K562 (cell line): ENCODE measurements around the gene RAI1. TPM values are rescaled to one million over a fixed set of nuclear protein-coding genes. Genes with fewer than 3 reads are reported as not detected.

Experiments used
- ATAC-seq: fragments of 200-7000 bp; cut with Tn5 transposase; 3 replicates; pipeline ENCODE4 v1.9.1; 2020; ENCODE audit warnings: moderate library complexity
- BruUV-seq: library from RNA; stranded (reverse); fragments of 400-500 nt; replicated peaks from 2 replicates; lab custom pipeline; 2021; lab: Mats Ljungman, UMichigan
- CTCF ChIA-PET: fragments of 300-600 bp; formaldehyde crosslinking; extraction: SDS; loops from one replicate; lab custom pipeline; 2021; ENCODE audit warnings: low intra/inter-chr PET ratio; lab: Yijun Ruan, JAX
- POLR2A ChIA-PET: fragments of 300-600, 350-650 bp; sonication (Branson Sonifier 250); formaldehyde crosslinking; extraction: SDS; loops from one replicate; lab custom pipeline; 2021; ENCODE audit warnings: antibody characterized with exemption, inconsistent platforms; lab: Yijun Ruan, JAX
- DNase-seq, 4 experiments: peaks; one replicate each; pipeline versions ENCODE4 v3.0.0 to v3.0.0-alpha.2; 2011 to 2018; ENCODE audit warnings: low spot score in 3 of 4, mixed read lengths in 3 of 4; ENCODE audit errors: extremely low read depth in 1 of 4
- FAIRE-seq: peaks from 2 replicates; lab custom pipeline; 2011; peaks lifted over from hg19 to GRCh38; lab: Jason Lieb, UNC
- H2AFZ ChIP-seq: 2 replicates; pipeline ENCODE4 v1.6.0; 2011; ENCODE audit warnings: low read depth, low read length, control low read depth, inconsistent platforms
- H3K27ac ChIP-seq: fragments of 200-600 bp; 3 replicates; pipeline ENCODE4 v1.8.0; 2011; ENCODE audit warnings: low read depth, mild to moderate bottlenecking, control low read depth, inconsistent platforms, low read length, moderate library complexity, mixed read lengths; ENCODE audit errors: extremely low read depth
- H3K27me3 ChIP-seq, 2 experiments: fragments of 300-600 bp in 1 of 2; 2 replicates in 1 of 2; 3 replicates in 1 of 2; pipeline versions ENCODE4 v1.6.0 to v1.8.0; 2011; ENCODE audit warnings: inconsistent platforms in 2 of 2, low read length in 2 of 2, mild to moderate bottlenecking in 1 of 2, mixed read lengths in 1 of 2, moderate library complexity in 1 of 2; ENCODE audit not compliant: control insufficient read depth in 2 of 2, insufficient read depth in 2 of 2
- H3K36me3 ChIP-seq: fragments of 300-600 bp; 3 replicates; pipeline ENCODE4 v1.8.0; 2011; ENCODE audit warnings: mild to moderate bottlenecking, low read length, inconsistent platforms; ENCODE audit not compliant: control insufficient read depth, insufficient read depth
- H3K4me1 ChIP-seq, 2 experiments: fragments of 200-600 bp in 1 of 2; replicated peaks in 1 of 2; 2 replicates in 1 of 2; 3 replicates in 1 of 2; pipeline versions ENCODE4 v1.5.1 to v1.8.0; 2011; ENCODE audit warnings: inconsistent platforms in 2 of 2, low read length in 2 of 2, mild to moderate bottlenecking in 1 of 2, mixed read lengths in 1 of 2, moderate library complexity in 1 of 2; ENCODE audit not compliant: control insufficient read depth in 2 of 2, insufficient read depth in 2 of 2
- H3K4me2 ChIP-seq: 2 replicates; pipeline ENCODE4 v1.6.1; 2011; ENCODE audit warnings: low read length, control low read depth, inconsistent platforms, mixed read lengths; ENCODE audit not compliant: insufficient read depth
- H3K4me3 ChIP-seq: fragments of 200-600 bp; sonication (generic), shearing (Covaris generic); 2 replicates; pipeline ENCODE4 v1.5.1; 2016; ENCODE audit warnings: control low read depth, inconsistent platforms
- H3K79me2 ChIP-seq: fragments of 200-600 bp; 3 replicates; pipeline ENCODE4 v1.8.0; 2011; ENCODE audit warnings: low read length, inconsistent platforms; ENCODE audit not compliant: control insufficient read depth, insufficient read depth
- H3K9ac ChIP-seq, 2 experiments: 2 replicates each; pipeline versions ENCODE4 v1.6.0 to v1.6.1; 2011; ENCODE audit warnings: low read depth in 2 of 2, low read length in 2 of 2, control low read depth in 1 of 2, inconsistent platforms in 1 of 2, mild to moderate bottlenecking in 1 of 2, mixed read lengths in 1 of 2; ENCODE audit not compliant: insufficient read depth in 1 of 2
- H3K9me1 ChIP-seq: one replicate; pipeline ENCODE4 v1.6.0; 2011; ENCODE audit warnings: inconsistent platforms, mild to moderate bottlenecking, low read length, moderate library complexity; ENCODE audit not compliant: control insufficient read depth, insufficient read depth
- H3K9me3 ChIP-seq: replicated peaks from 2 replicates; pipeline ENCODE4 v1.5.1; 2011; ENCODE audit warnings: low read depth, low read length, inconsistent platforms; ENCODE audit not compliant: control insufficient read depth, insufficient read depth
- H4K20me1 ChIP-seq: replicated peaks from 2 replicates; pipeline ENCODE4 v1.6.1; 2011; ENCODE audit warnings: low read length, inconsistent platforms, mixed read lengths; ENCODE audit not compliant: control insufficient read depth, insufficient read depth
- DMBX1 ChIP-seq: fragments of 250-450 bp; sonication (Bioruptor Pico); IDR thresholded peaks from 2 replicates; pipeline ENCODE4 v1.8.0; 2022; ENCODE audit warnings: inconsistent platforms, mild to moderate bottlenecking, moderate library complexity, borderline replicate concordance
- ETV5 ChIP-seq: sonication (generic); formaldehyde crosslinking; IDR thresholded peaks from 2 replicates; pipeline ENCODE4 v1.4.0; 2020; ENCODE audit warnings: low read depth, mild to moderate bottlenecking, missing genetic modification reagents
- HMBOX1 ChIP-seq: sonication (generic); IDR thresholded peaks from 2 replicates; pipeline ENCODE4 v1.6.1; 2016
- KAT7 ChIP-seq: sonication (generic); formaldehyde crosslinking; IDR thresholded peaks from 2 replicates; pipeline ENCODE4 v1.8.0; 2022; ENCODE audit warnings: missing genetic modification reagents, mild to moderate bottlenecking, borderline replicate concordance
- NR3C1 ChIP-seq: sonication (generic); formaldehyde crosslinking; IDR thresholded peaks from 2 replicates; pipeline ENCODE4 v1.8.1; 2022; ENCODE audit warnings: missing genetic modification reagents
- ZNF124 ChIP-seq: sonication (generic); formaldehyde crosslinking; IDR thresholded peaks from 2 replicates; pipeline ENCODE4 v1.8.1; 2022; ENCODE audit warnings: missing genetic modification reagents
- WGBS: fragments of 100-300 bp; shearing (Covaris generic); methylation state at CpG from one replicate; pipeline ENCODE4 v1.1.6; 2016; ENCODE audit warnings: low coverage, mixed read lengths; ENCODE audit not compliant: insufficient coverage; ENCODE audit errors: missing lambda C conversion rate; 5-methylcytosine and 5-hydroxymethylcytosine counted together
- in situ Hi-C: fragments of 300-500 bp; cut with MboI; formaldehyde crosslinking; loops from 4 replicates; pipeline ENCODE4 v1.15.0; 2018; ENCODE audit warnings: inconsistent platforms, mixed read lengths
- intact Hi-C: fragments of 100-400 bp; cut with micrococcal nuclease; formaldehyde crosslinking; loops from 2 replicates; pipeline ENCODE4 v1.14.2; 2022
- polyA plus RNA-seq, 8 experiments: library from polyadenylated mRNA; depleted of rRNA in 4 of 8; stranded (reverse) in 5 of 8; unstranded in 3 of 8; fragments of >200 nt; fragmentation: Nextera tagmentation in 2 of 8; fragmentation: Illumina TruSeq in 1 of 8; extraction: Ambion mirVana in 2 of 8; extraction: Trizol in 1 of 8; gene quantifications; 2 replicates each; pipeline versions ENCODE4 v1.2.1 to v1.2.3, GENCODE V29; 2011 to 2014; ENCODE audit warnings: inconsistent platforms in 1 of 8, missing spikeins in 1 of 8
- total RNA-seq, 7 experiments: library from RNA; depleted of rRNA in 6 of 7; stranded (reverse); fragments of >200 nt in 6 of 7; fragmentation: Illumina TruSeq in 2 of 7; extraction: Trizol in 2 of 7; gene quantifications; 2 replicates each; pipeline versions ENCODE4 v1.2.1 to v1.2.3, GENCODE V29; 2011 to 2021; ENCODE audit warnings: low replicate concordance in 1 of 7

Gene RAI1
- total and polyA plus RNA-seq, 9 of the 15 experiments (the other 6 are each of a cell fraction or from before 2014, with no cell fraction given): 0.68 to 19.9 (median 5.5) TPM

GRCh38 chr17:17796787-17797061 is 115.5 kb downstream of the RAI1 start:
- H3K9ac ChIP-seq: no peak overlapping the region
- WGBS: 98% methylated on average over 8 of the region's 13 CpGs
- H3K79me2 ChIP-seq: no peaks in the 10 kb centered on the region
- H3K9me3 ChIP-seq: no peaks in the 10 kb centered on the region
- ATAC-seq (no peak), FAIRE-seq (no peak), DNase-seq (no peak)
- H3K9me1 ChIP-seq: no peaks in the 10 kb centered on the region
- intact Hi-C loops (no loop called here), in situ Hi-C loops (no loop called here)
- ChIA-PET POLR2A (interaction anchor here (0.6 kb wide), 1 partner anchor 12 kb away, joined by 3 read pairs; no protein-coding TSS in a partner anchor), CTCF (no interaction called here)
- H2AFZ ChIP-seq: no peak overlapping the region
- no peaks in the 10 kb centered on the region for H3K27me3 ChIP-seq
- no peaks in the 10 kb centered on the region for H4K20me1 ChIP-seq
- H3K4me3 ChIP-seq: no peak overlapping the region
- peaks cover 0 to 45% of the 10 kb centered on the region in 2 experiments; a peak in 2 of 5 replicates for H3K4me1 ChIP-seq
- H3K4me2 ChIP-seq: no peak overlapping the region
- BruUV-seq: no TSS peak
- H3K27ac ChIP-seq: no peak overlapping the region
- peaks cover 20% of the 10 kb centered on the region; the same call in 2 of the 3 replicates for H3K36me3 ChIP-seq
- TF ChIP-seq DMBX1: no peak
- TF ChIP-seq ETV5 (CRISPR knock-in tag): no peak
- no peak for TF ChIP-seq HMBOX1

- no peak overlapping the region for H3K4me3 ChIP-seq
- no peaks in the 10 kb centered on the region for H3K9me3 ChIP-seq
- POLR2A ChIA-PET: no interaction called here
- no peak overlapping the region for H2AFZ ChIP-seq
- no peak overlapping the region for H3K9ac ChIP-seq
- H3K4me1 ChIP-seq: peaks cover 0 to 40% of the 10 kb centered on the region in 2 experiments; a peak in 2 of 5 replicates
- H3K36me3 ChIP-seq: peaks cover 20% of the 10 kb centered on the region; the same call in 2 of the 3 replicates
- H3K9me1 ChIP-seq: no peaks in the 10 kb centered on the region
- WGBS: 91% methylated on average over 16 of the region's 30 CpGs
- DNase-seq (no peak), ATAC-seq (no peak), FAIRE-seq (no peak)
- no peak overlapping the region for H3K4me2 ChIP-seq
- TF ChIP-seq KAT7 (no peak), ZNF124 (CRISPR knock-in tag) (no peak), NR3C1 (no peak)
- H3K79me2 ChIP-seq: no peaks in the 10 kb centered on the region
- intact Hi-C loops: no loop called here
- BruUV-seq: no TSS peak
- H3K27me3 ChIP-seq: no peaks in the 10 kb centered on the region
- no peaks in the 10 kb centered on the region for H4K20me1 ChIP-seq
- in situ Hi-C loops: no loop called here
- no peak overlapping the region for H3K27ac ChIP-seq
- CTCF ChIA-PET: no interaction called here
These were observed 116.0 kb downstream of the RAI1 start for GRCh38 chr17:17797119-17797809.
